ENCODE measurements around the gene PALS1.
"Not testable (repeated sequence)": the region's sequence is repeated elsewhere in the genome, so short reads cannot be mapped to it uniquely, and the experiment has no call there.

The PALS1 gene

GRCh38 chr14:67260965-67261364 lies 19.7 kb downstream of the PALS1 start:
- DNase-seq, result no peak

GRCh38 chr14:67263499-67264149 lies 22.4 kb downstream of the PALS1 start:
- DNase-seq, result no peak

GRCh38 chr14:67265131-67265530 lies 23.9 kb downstream of the PALS1 start:
- DNase-seq, result no peak

GRCh38 chr14:67267576-67268328 lies 26.5 kb downstream of the PALS1 start:
- no peak for DNase-seq

- DNase-seq, result no peak
Observed at GRCh38 chr14:67268426-67269150, 27.4 kb downstream of the PALS1 start.

GRCh38 chr14:67269298-67270060 lies 28.2 kb downstream of the PALS1 start:
- no peak for DNase-seq

- no peak for DNase-seq
Observed at GRCh38 chr14:67270145-67270753, 29.0 kb downstream of the PALS1 start.

- no peak for DNase-seq
Observed at GRCh38 chr14:67270933-67271332, 29.7 kb downstream of the PALS1 start.

GRCh38 chr14:67273281-67273680 lies 32.0 kb downstream of the PALS1 start:
- DNase-seq, result not testable (repeated sequence)

GRCh38 chr14:67276131-67276530 lies 34.9 kb downstream of the PALS1 start:
- no peak for DNase-seq

GRCh38 chr14:67280506-67280905 lies 39.3 kb downstream of the PALS1 start:
- no peak for DNase-seq

- no peak for DNase-seq
Observed at GRCh38 chr14:67285876-67286452, 44.7 kb downstream of the PALS1 start.
